ENCODE results near the gene IAPP.

The IAPP gene

DNA sequence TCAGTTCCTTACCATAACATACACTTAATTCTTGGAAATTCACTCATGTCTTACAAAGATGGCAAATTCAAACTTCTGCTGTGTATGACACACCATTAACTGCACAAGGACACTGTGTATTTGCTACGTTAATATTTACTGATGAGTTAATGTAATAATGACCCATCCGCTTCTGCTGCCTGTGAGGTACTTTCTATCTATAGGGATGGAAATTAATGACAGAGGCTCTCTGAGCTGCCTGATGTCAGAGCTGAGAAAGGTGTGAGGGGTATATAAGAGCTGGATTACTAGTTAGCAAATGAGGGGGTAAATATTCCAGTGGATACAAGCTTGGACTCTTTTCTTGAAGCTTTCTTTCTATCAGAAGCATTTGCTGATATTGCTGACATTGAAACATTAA lies at the start of gene IAPP:
Gene IAPP, plus strand, starts transcription at position 301 of the 400 bp plus-strand sequence. CDS start 450 bp downstream, outside the sequence.
- H3K4me3 ChIP-seq (ENCODE audit: low read depth in 1 of 2, low read length in 2 of 2) = no peak within 1 kb of the TSS
- H3K36me3 ChIP-seq (ENCODE audit: control insufficient read depth in 1 of 2, insufficient read depth in 2 of 2, low read length in 2 of 2) = no peaks in the 10 kb centered on the region
- H3K4me1 ChIP-seq (ENCODE audit: control insufficient read depth in 1 of 2, insufficient read depth in 2 of 2, low read length in 2 of 2) = no peaks in the 10 kb centered on the region
- H3K9me3 ChIP-seq (ENCODE audit: control insufficient read depth in 1 of 2, low read length in 2 of 2) = no peaks in the 10 kb centered on the region
- no peaks in the 10 kb centered on the region for H3K27me3 ChIP-seq (ENCODE audit: low read depth, low read length)
- no peak within 1 kb of the TSS for H3K27ac ChIP-seq (ENCODE audit: low read length)

DNA sequence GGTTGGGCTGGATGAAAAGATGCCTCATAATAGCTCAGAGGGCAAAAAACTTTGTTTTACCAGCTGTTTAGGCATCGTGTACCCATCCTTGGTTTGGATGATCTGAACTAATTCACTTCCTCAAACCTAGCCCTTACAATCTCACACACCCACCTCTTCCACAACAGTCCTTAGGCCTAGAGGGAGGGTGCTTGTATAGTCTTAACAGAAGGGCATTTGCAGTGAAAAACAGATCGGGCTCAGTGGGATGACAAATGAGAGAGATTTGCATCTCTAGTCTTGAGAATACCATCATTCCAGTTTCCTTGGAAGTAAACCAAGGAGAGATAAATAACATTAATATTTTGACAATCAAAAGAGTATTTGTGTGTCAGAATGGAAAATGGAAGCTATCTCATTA lies 49.0 kb upstream of the IAPP start:
- no peaks in the 10 kb centered on the region for H3K27me3 ChIP-seq (ENCODE audit: low read depth, low read length)
- H3K4me3 ChIP-seq (ENCODE audit: low read depth in 1 of 2, low read length in 2 of 2) = no peak overlapping the region
- no peaks in the 10 kb centered on the region for H3K36me3 ChIP-seq (ENCODE audit: control insufficient read depth in 1 of 2, insufficient read depth in 2 of 2, low read length in 2 of 2)
- H3K9me3 ChIP-seq (ENCODE audit: control insufficient read depth in 1 of 2, low read length in 2 of 2) = peaks cover 0 to 14% of the 10 kb centered on the region in 2 donors
- H3K27ac ChIP-seq (ENCODE audit: low read length) = no peak overlapping the region
- no peaks in the 10 kb centered on the region for H3K4me1 ChIP-seq (ENCODE audit: control insufficient read depth in 1 of 2, insufficient read depth in 2 of 2, low read length in 2 of 2)

DNA sequence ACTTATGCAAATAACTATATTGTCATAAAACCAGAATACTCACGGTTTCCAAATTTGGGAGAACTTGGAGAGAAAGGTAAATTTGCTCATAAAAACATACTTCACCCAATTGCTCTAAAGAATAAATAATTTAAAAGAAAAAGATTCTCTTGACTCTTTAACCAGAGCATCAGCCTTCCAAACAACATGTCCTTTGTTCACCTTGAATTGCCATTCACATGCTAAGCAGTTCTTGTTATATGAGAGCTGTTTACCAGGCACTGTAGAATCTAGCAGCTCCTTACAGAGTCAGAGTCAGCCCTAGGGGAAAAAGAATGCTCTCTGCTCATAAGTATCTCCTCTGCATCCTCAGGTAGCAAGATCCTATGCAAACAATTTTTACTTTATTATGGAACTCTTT lies 48.2 kb upstream of the IAPP start:
- H3K4me3 ChIP-seq (ENCODE audit: low read depth in 1 of 2, low read length in 2 of 2) = no peak overlapping the region

DNA sequence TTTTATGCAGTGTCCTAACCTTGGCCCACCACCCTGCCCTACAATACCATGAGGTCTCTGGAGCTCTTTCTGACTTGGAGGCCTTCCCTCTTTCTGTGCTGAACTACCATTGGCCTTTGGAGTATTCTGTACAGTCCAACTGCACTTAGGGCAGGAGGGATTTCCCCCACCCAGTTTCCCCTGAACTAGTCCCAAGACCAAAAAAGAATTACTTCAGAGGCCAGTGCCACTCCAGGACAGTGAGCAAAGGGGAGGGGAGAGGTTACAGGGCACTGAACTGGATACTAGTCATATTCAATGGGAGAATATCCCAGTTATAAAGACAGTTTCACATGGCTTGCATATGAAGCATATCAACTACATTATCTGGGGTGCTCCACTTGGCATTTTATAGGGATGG lies 44.1 kb upstream of the IAPP start:
- no peak overlapping the region for H3K4me3 ChIP-seq (ENCODE audit: low read depth in 1 of 2, low read length in 2 of 2)
- H3K9me3 ChIP-seq (ENCODE audit: control insufficient read depth in 1 of 2, low read length in 2 of 2) = peaks cover 0 to 14% of the 10 kb centered on the region in 2 donors
- H3K27ac ChIP-seq (ENCODE audit: low read length) = no peak overlapping the region
- no peaks in the 10 kb centered on the region for H3K27me3 ChIP-seq (ENCODE audit: low read depth, low read length)
- no peaks in the 10 kb centered on the region for H3K36me3 ChIP-seq (ENCODE audit: control insufficient read depth in 1 of 2, insufficient read depth in 2 of 2, low read length in 2 of 2)
- H3K4me1 ChIP-seq (ENCODE audit: control insufficient read depth in 1 of 2, insufficient read depth in 2 of 2, low read length in 2 of 2) = no peaks in the 10 kb centered on the region

More for the DNA sequence above, 48.2 kb upstream of the IAPP start:
- H3K27ac ChIP-seq (ENCODE audit: low read length) = no peak overlapping the region
- no peaks in the 10 kb centered on the region for H3K36me3 ChIP-seq (ENCODE audit: control insufficient read depth in 1 of 2, insufficient read depth in 2 of 2, low read length in 2 of 2)
- no peaks in the 10 kb centered on the region for H3K4me1 ChIP-seq (ENCODE audit: control insufficient read depth in 1 of 2, insufficient read depth in 2 of 2, low read length in 2 of 2)
- H3K27me3 ChIP-seq (ENCODE audit: low read depth, low read length) = no peaks in the 10 kb centered on the region
- H3K9me3 ChIP-seq (ENCODE audit: control insufficient read depth in 1 of 2, low read length in 2 of 2) = peaks cover 0 to 14% of the 10 kb centered on the region in 2 donors

DNA sequence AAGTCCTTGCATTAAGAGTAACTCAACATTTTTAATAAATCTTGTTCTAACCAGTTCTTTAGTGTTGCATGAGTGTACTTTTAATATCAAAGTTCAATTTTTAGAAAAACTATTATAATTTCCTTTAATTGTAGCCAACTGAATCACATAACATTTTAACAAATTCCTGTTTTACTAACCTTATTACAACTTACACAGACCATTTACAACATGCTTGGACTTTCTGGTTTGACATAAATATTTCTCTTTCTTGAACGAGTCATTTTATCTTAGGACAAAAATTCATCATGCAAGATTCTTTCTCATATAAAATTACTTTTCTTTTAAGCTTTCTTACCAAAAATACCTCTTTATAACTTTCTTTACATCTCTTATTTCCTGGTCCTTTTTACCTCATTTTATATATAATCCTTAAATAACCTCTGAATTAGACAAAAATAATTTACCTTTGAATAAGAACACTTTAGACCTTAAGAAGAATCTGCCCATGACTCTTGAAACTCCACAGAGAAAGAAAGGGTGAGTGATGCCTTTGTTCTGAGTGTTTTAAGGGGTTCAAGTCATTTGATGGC lies 41.9 kb upstream of the IAPP start:
- no peak overlapping the region for H3K27ac ChIP-seq (ENCODE audit: low read length)
- H3K27me3 ChIP-seq (ENCODE audit: low read depth, low read length) = no peaks in the 10 kb centered on the region
- no peak overlapping the region for H3K4me3 ChIP-seq (ENCODE audit: low read depth in 1 of 2, low read length in 2 of 2)

DNA sequence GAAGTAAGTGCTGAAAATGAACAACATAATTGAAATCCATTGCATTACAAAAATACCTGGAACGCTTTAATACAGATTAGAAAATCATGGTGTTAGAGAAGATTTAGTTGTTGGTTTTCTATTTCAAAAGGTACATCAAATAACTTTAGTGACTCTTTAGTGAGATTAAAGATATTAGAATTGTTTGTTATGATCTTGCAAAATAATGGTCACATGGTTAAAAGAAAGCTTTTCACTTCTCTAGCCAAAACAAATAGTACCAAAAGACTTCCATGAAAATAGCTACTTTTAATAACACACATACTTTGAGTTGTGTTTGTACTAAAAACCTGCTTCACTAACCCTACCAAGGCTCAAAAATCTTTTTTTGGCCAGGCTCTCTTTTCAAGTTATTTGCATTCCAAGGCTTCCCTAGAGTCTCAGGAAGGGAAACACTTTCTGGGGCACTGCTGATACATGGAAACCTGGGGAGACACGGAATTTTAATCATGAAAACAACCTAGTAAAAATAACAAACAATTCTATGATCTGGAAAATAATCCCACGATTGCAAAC lies 37.9 kb upstream of the IAPP start, which contains the start of gene SLCO1A2:
Gene SLCO1A2, minus strand, starts transcription at position 147 of the 555 bp plus-strand sequence. CDS start 270 bp downstream, outside the sequence.
- Histone ChIP-seq H3K4me1 (ENCODE audit: control insufficient read depth in 1 of 2, insufficient read depth in 2 of 2, low read length in 2 of 2) (no peaks in the 10 kb centered on the region), H3K27ac (ENCODE audit: low read length) (no peak within 1 kb of the TSS), H3K4me3 (ENCODE audit: low read depth in 1 of 2, low read length in 2 of 2) (no peak within 1 kb of the TSS), H3K36me3 (ENCODE audit: control insufficient read depth in 1 of 2, insufficient read depth in 2 of 2, low read length in 2 of 2) (no peaks in the 10 kb centered on the region), H3K9me3 (ENCODE audit: control insufficient read depth in 1 of 2, low read length in 2 of 2) (no peaks in the 10 kb centered on the region), H3K27me3 (ENCODE audit: low read depth, low read length) (no peaks in the 10 kb centered on the region)

More for the DNA sequence above, 41.9 kb upstream of the IAPP start:
- H3K4me1 ChIP-seq (ENCODE audit: control insufficient read depth in 1 of 2, insufficient read depth in 2 of 2, low read length in 2 of 2) = no peaks in the 10 kb centered on the region
- peaks cover 0 to 12% of the 10 kb centered on the region in 2 donors for H3K9me3 ChIP-seq (ENCODE audit: control insufficient read depth in 1 of 2, low read length in 2 of 2)
- no peaks in the 10 kb centered on the region for H3K36me3 ChIP-seq (ENCODE audit: control insufficient read depth in 1 of 2, insufficient read depth in 2 of 2, low read length in 2 of 2)

DNA sequence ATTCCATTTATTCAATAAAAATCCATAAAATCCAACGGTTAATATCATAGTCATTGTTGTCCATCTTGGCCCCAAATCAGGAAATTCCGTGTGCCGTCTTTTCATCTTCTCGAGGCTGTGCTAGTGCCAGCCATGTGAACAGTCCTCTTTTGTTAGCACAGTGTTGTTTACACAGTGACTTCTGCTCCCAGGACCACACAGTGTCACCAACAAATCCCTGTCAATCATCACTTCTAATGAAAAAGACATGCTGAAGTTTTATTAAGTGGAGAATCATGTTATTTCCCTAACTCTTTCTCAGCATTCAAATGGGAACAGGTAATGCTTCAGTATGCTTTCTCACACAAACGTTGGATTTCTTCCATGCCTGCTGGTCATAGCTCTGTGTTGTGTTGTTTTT lies 36.0 kb upstream of the IAPP start:
- H3K27me3 ChIP-seq (ENCODE audit: low read depth, low read length) = no peaks in the 10 kb centered on the region
- no peaks in the 10 kb centered on the region for H3K4me1 ChIP-seq (ENCODE audit: control insufficient read depth in 1 of 2, insufficient read depth in 2 of 2, low read length in 2 of 2)
- no peaks in the 10 kb centered on the region for H3K9me3 ChIP-seq (ENCODE audit: control insufficient read depth in 1 of 2, low read length in 2 of 2)
- no peaks in the 10 kb centered on the region for H3K36me3 ChIP-seq (ENCODE audit: control insufficient read depth in 1 of 2, insufficient read depth in 2 of 2, low read length in 2 of 2)
- H3K27ac ChIP-seq (ENCODE audit: low read length) = no peak overlapping the region
- no peak overlapping the region for H3K4me3 ChIP-seq (ENCODE audit: low read depth in 1 of 2, low read length in 2 of 2)

DNA sequence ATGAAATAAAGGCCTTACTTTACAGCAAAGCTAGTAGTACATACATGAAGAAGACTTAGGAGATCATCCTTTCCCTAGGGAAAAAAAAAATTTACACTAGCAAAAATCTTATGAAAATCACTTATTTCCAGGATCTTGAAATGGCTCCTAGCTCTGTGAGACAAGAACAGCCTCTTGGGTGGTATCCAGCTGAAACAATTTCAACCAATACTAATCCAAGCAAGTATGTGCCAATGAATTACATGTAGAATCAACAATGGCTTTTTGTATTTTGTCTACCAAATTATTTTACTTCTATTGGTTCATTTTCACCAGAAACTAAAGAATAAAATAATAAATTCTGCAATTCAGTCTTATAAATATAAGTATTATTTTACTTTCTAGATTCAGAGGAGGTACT lies 35.2 kb upstream of the IAPP start:
- no peaks in the 10 kb centered on the region for H3K9me3 ChIP-seq (ENCODE audit: control insufficient read depth in 1 of 2, low read length in 2 of 2)
- H3K36me3 ChIP-seq (ENCODE audit: control insufficient read depth in 1 of 2, insufficient read depth in 2 of 2, low read length in 2 of 2) = no peaks in the 10 kb centered on the region
- no peaks in the 10 kb centered on the region for H3K4me1 ChIP-seq (ENCODE audit: control insufficient read depth in 1 of 2, insufficient read depth in 2 of 2, low read length in 2 of 2)
- H3K27ac ChIP-seq (ENCODE audit: low read length) = no peak overlapping the region
- no peak overlapping the region for H3K4me3 ChIP-seq (ENCODE audit: low read depth in 1 of 2, low read length in 2 of 2)
- no peaks in the 10 kb centered on the region for H3K27me3 ChIP-seq (ENCODE audit: low read depth, low read length)

DNA sequence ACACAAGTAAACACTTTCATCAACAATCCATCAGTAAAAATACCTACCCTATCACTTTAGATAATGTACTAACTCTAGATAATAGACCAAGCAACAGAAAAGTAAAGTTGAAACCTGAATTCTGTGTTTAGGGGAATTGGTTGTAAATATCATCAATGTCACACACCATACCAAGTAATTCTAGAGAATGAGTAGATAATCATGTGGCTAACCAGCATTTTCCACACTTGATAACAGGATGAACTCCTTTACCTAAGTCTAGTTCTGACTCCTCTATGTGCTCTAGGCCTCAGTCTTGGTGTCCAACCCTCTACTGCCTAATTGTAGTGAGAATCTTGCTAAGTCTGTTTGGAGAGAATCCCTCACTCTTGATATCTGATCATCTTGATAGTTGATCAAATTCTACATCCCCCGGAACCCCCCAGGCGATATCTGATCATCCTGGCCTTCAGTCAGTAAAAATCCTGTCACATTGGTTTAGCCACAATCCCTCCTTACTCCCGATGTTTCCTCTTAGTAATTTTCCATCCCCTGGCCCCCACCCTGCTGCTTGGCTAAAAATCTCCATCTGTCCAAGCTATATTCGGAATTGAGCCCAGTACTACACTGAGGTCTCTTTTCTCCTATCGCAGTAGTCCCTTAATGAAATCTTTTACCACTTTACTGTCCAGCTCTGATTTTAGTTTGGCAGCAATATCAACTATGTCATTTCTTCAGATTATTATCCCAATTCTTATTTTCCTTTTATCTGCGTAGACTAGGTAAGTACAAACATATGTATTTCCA lies 34.5 kb upstream of the IAPP start:
- Histone ChIP-seq H3K27ac (ENCODE audit: low read length) (no peak overlapping the region), H3K27me3 (ENCODE audit: low read depth, low read length) (no peaks in the 10 kb centered on the region), H3K4me3 (ENCODE audit: low read depth in 1 of 2, low read length in 2 of 2) (no peak overlapping the region), H3K9me3 (ENCODE audit: control insufficient read depth in 1 of 2, low read length in 2 of 2) (no peaks in the 10 kb centered on the region), H3K4me1 (ENCODE audit: control insufficient read depth in 1 of 2, insufficient read depth in 2 of 2, low read length in 2 of 2) (no peaks in the 10 kb centered on the region), H3K36me3 (ENCODE audit: control insufficient read depth in 1 of 2, insufficient read depth in 2 of 2, low read length in 2 of 2) (no peaks in the 10 kb centered on the region)

DNA sequence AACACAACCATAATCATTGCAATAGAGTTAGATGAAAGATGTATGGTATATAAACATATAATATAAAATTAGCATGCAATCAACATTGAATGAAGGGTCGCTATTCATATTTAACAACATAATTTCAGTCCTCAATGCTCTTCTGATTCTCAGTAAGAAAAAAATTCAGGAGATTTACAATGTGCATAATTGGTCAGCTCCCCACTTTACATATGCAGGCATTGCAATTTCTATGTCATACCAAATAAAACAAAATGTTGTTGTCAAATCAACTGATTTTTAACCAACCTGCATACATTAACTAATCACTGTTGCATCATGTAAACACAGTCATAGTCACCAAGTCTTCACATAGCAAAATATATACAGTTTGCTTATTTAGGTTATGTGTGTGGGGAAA lies 32.8 kb upstream of the IAPP start:
- Histone ChIP-seq H3K27me3 (ENCODE audit: low read depth, low read length) (no peaks in the 10 kb centered on the region), H3K27ac (ENCODE audit: low read length) (no peak overlapping the region), H3K4me3 (ENCODE audit: low read depth in 1 of 2, low read length in 2 of 2) (no peak overlapping the region)

DNA sequence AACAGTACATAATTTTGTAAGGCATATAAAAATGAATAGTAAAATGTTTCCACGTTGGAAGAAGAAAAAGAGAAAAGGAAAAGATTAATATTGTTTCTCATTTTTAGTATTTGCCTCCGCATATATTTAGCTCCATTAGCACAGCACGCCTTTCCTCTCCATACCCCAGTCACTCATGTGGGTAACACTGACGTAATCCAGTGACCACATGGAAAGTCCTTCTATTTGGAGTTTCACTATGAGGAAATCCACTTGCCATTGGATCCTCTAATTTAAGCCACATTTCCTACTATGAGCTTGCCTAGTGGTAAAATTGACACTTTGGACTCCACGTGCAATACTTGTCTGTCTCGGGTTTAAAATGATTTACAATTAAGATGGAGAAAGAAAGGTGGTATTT lies 32.3 kb upstream of the IAPP start:
- Histone ChIP-seq H3K36me3 (ENCODE audit: control insufficient read depth in 1 of 2, insufficient read depth in 2 of 2, low read length in 2 of 2) (no peaks in the 10 kb centered on the region), H3K9me3 (ENCODE audit: control insufficient read depth in 1 of 2, low read length in 2 of 2) (no peaks in the 10 kb centered on the region), H3K4me1 (ENCODE audit: control insufficient read depth in 1 of 2, insufficient read depth in 2 of 2, low read length in 2 of 2) (no peaks in the 10 kb centered on the region), H3K27ac (ENCODE audit: low read length) (no peak overlapping the region), H3K27me3 (ENCODE audit: low read depth, low read length) (no peaks in the 10 kb centered on the region), H3K4me3 (ENCODE audit: low read depth in 1 of 2, low read length in 2 of 2) (no peak overlapping the region)

More for the DNA sequence above, 32.8 kb upstream of the IAPP start:
- Histone ChIP-seq H3K4me1 (ENCODE audit: control insufficient read depth in 1 of 2, insufficient read depth in 2 of 2, low read length in 2 of 2) (no peaks in the 10 kb centered on the region), H3K36me3 (ENCODE audit: control insufficient read depth in 1 of 2, insufficient read depth in 2 of 2, low read length in 2 of 2) (no peaks in the 10 kb centered on the region), H3K9me3 (ENCODE audit: control insufficient read depth in 1 of 2, low read length in 2 of 2) (no peaks in the 10 kb centered on the region)

Measured in muscle layer of duodenum (tissue), 2 donors.